Neuronal stem cell (in vitro differentiated cells): ENCODE measurements around the gene KMT2B.

Experiments used
- DNase-seq: peaks from one replicate; pipeline ENCODE4 v3.0.0-alpha.2; 2013; ENCODE audit warnings: low spot score
- H2AFZ ChIP-seq: one replicate; pipeline ENCODE4 v1.6.1; 2013; ENCODE audit warnings: mild to moderate bottlenecking, low read length, inconsistent platforms
- H2AK5ac ChIP-seq: 2 replicates; pipeline ENCODE4 v1.6.1; 2013; ENCODE audit warnings: low read depth, mild to moderate bottlenecking, inconsistent platforms, low read length, moderate library complexity, mixed read lengths
- H2BK120ac ChIP-seq: 2 replicates; pipeline ENCODE4 v1.6.1; 2013; ENCODE audit warnings: low read depth, mild to moderate bottlenecking, inconsistent platforms, low read length, moderate library complexity, mixed read lengths
- H2BK12ac ChIP-seq: one replicate; pipeline ENCODE4 v1.6.1; 2013; ENCODE audit warnings: low read length, inconsistent platforms
- H2BK15ac ChIP-seq: 2 replicates; pipeline ENCODE4 v1.6.1; 2013; ENCODE audit warnings: mild to moderate bottlenecking, low read length, inconsistent platforms, mixed read lengths
- H2BK5ac ChIP-seq: one replicate; pipeline ENCODE4 v1.6.1; 2013; ENCODE audit warnings: inconsistent platforms, mild to moderate bottlenecking, low read length, moderate library complexity
- H3K14ac ChIP-seq: one replicate; pipeline ENCODE4 v1.6.1; 2013; ENCODE audit warnings: low read length, inconsistent platforms
- H3K18ac ChIP-seq: 2 replicates; pipeline ENCODE4 v1.6.1; 2013; ENCODE audit warnings: low read length, inconsistent platforms
- H3K23ac ChIP-seq: 2 replicates; pipeline ENCODE4 v1.6.1; 2013; ENCODE audit warnings: low read depth, mild to moderate bottlenecking, mixed read lengths, low read length, inconsistent platforms; ENCODE audit not compliant: poor library complexity
- H3K27ac ChIP-seq: replicated peaks from 3 replicates; pipeline ENCODE4 v1.5.1; 2013; ENCODE audit warnings: low read length, inconsistent platforms
- H3K27me3 ChIP-seq, 3 experiments: 2 replicates each; pipeline ENCODE4 v1.6.1; 2013; ENCODE audit warnings: low read length in 3 of 3, mild to moderate bottlenecking in 2 of 3, inconsistent platforms in 1 of 3, low read depth in 1 of 3, mixed read lengths in 1 of 3, moderate library complexity in 1 of 3; ENCODE audit not compliant: control insufficient read depth in 3 of 3, insufficient read depth in 3 of 3
- H3K36me3 ChIP-seq, 2 donors: replicated peaks in 1 of 2; 2 replicates each; pipeline ENCODE4 v1.6.1; 2013; ENCODE audit warnings: low read length in 2 of 2; ENCODE audit not compliant: control insufficient read depth in 2 of 2, insufficient read depth in 2 of 2
- H3K4ac ChIP-seq: 2 replicates; pipeline ENCODE4 v1.6.1; 2013; ENCODE audit warnings: inconsistent platforms, mild to moderate bottlenecking, low read length, moderate library complexity
- H3K4me1 ChIP-seq, 2 donors: 1 replicate in 1 of 2; 2 replicates in 1 of 2; pipeline ENCODE4 v1.6.1; 2013; ENCODE audit warnings: low read length in 2 of 2, low read depth in 1 of 2; ENCODE audit not compliant: control insufficient read depth in 2 of 2, insufficient read depth in 1 of 2
- H3K4me2 ChIP-seq: one replicate; pipeline ENCODE4 v1.6.1; 2013; ENCODE audit warnings: mild to moderate bottlenecking, low read length, inconsistent platforms; ENCODE audit not compliant: insufficient read depth, poor library complexity, severe bottlenecking
- H3K4me3 ChIP-seq, 2 donors: 2 replicates each; pipeline ENCODE4 v1.5.1; 2013; ENCODE audit warnings: low read length in 2 of 2, mild to moderate bottlenecking in 2 of 2, inconsistent platforms in 1 of 2, moderate library complexity in 1 of 2
- H3K79me1 ChIP-seq: one replicate; pipeline ENCODE4 v1.6.1; 2013; ENCODE audit warnings: low read depth, mild to moderate bottlenecking, inconsistent platforms, low read length, moderate library complexity
- H3K9ac ChIP-seq: one replicate; pipeline ENCODE4 v1.6.1; 2013; ENCODE audit warnings: mild to moderate bottlenecking, low read depth, low read length, inconsistent platforms; ENCODE audit not compliant: poor library complexity
- H3K9me3 ChIP-seq, 2 donors: replicated peaks in 1 of 2; 2 replicates each; pipeline versions ENCODE3 to v1.6.1; 2013; ENCODE audit warnings: low read length in 2 of 2, mild to moderate bottlenecking in 2 of 2, inconsistent platforms in 1 of 2, low read depth in 1 of 2, mixed read lengths in 1 of 2, moderate library complexity in 1 of 2; ENCODE audit not compliant: control insufficient read depth in 2 of 2, insufficient read depth in 1 of 2
- H4K8ac ChIP-seq: one replicate; pipeline ENCODE4 v1.6.1; 2013; ENCODE audit warnings: low read depth, mild to moderate bottlenecking, inconsistent platforms, low read length, moderate library complexity
- H4K91ac ChIP-seq: one replicate; pipeline ENCODE4 v1.6.1; 2013; ENCODE audit warnings: low read length, low read depth, mild to moderate bottlenecking, inconsistent platforms; ENCODE audit not compliant: poor library complexity
- WGBS, 2 donors: extraction: QIAGEN DNeasy Blood & Tissue Kit; methylation state at CpG; one replicate each; pipeline ENCODE4 v1.1.7; 2013; ENCODE audit warnings: missing lambda C conversion rate in 2 of 2, mixed read lengths in 1 of 2; ENCODE audit not compliant: insufficient read length in 2 of 2, insufficient replicate concordance in 1 of 2; ENCODE audit errors: extremely low coverage in 2 of 2; 5-methylcytosine and 5-hydroxymethylcytosine counted together

Gene KMT2B

DNA sequence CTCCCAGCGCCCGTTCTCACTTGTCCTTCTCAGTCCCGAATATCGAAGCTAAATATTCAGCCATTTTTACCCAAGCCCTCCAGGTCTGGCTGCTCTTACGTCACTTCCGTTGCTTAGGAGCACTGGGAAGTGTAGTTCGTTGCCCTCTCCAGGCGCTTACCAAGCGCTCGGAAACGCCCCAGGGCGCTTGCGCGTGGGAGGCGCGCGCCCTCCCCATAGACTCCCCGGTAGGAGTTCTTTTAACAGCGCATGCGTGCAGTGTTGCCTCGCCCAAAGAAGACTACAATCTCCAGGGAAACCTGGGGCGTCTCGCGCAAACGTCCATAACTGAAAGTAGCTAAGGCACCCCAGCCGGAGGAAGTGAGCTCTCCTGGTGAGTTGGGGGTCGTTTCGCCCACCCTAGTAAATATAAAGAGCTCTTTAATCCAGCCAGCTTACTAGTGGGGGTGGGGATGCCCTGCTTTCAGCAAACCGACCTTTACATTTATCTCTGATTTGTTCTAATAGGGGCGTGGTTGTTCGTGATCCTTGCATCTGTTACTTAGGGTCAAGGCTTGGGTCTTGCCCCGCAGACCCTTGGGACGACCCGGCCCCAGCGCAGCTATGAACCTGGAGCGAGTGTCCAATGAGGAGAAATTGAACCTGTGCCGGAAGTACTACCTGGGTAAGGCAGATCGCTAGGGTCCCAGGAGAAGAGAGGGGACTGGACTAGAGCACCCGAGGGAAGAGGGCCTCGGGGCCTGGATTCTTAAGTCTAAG is 27.7 kb downstream of the KMT2B start, which contains the start of the genes PSENEN and U2AF1L4:
Gene PSENEN (plus strand): TSS at position 324 of the 759 bp plus-strand sequence. CDS start 280 bp downstream, at position 604.
Gene U2AF1L4 (minus strand): TSS at position 91 of the 759 bp plus-strand sequence. CDS start 27 bp downstream, at position 64.
- peak within 1 kb of the TSS; percentile 80 for H3K9ac ChIP-seq
- H3K4me1 ChIP-seq, result peaks cover 9 to 12% of the 10 kb centered on the region in 2 donors
- H3K4me2 ChIP-seq, result peak within 1 kb of the TSS; percentile 76
- peak within 1 kb of the TSS; percentile 74 to 86 for H3K4me3 ChIP-seq
- peak within 1 kb of the TSS; percentile 62 for H2BK5ac ChIP-seq
- DNase-seq, result peak; percentile 99
- H3K27ac ChIP-seq, result peak within 1 kb of the TSS; percentile 90
- H3K27me3 ChIP-seq, result no peaks in the 10 kb centered on the region
- no peaks in the 10 kb centered on the region for H3K9me3 ChIP-seq
- no peak within 1 kb of the TSS for H3K14ac ChIP-seq
- peak within 1 kb of the TSS; percentile 67 for H3K18ac ChIP-seq
- H4K8ac ChIP-seq, result no peak within 1 kb of the TSS
- H2BK12ac ChIP-seq, result no peak within 1 kb of the TSS
- no peak within 1 kb of the TSS for H3K23ac ChIP-seq
- peak within 1 kb of the TSS; percentile 70 for H2AK5ac ChIP-seq
- no peak within 1 kb of the TSS for H3K4ac ChIP-seq
- H2BK15ac ChIP-seq, result no peak within 1 kb of the TSS
- H3K79me1 ChIP-seq, result peaks cover 8% of the 10 kb centered on the region
- no peak within 1 kb of the TSS for H2BK120ac ChIP-seq
- peaks cover 6 to 8% of the 10 kb centered on the region in 2 donors for H3K36me3 ChIP-seq
- no CpG with 5 or more reads among the region's 40 CpGs for WGBS, 2 donors
- peak within 1 kb of the TSS; percentile 91 for H2AFZ ChIP-seq
- H4K91ac ChIP-seq, result no peak within 1 kb of the TSS

DNA sequence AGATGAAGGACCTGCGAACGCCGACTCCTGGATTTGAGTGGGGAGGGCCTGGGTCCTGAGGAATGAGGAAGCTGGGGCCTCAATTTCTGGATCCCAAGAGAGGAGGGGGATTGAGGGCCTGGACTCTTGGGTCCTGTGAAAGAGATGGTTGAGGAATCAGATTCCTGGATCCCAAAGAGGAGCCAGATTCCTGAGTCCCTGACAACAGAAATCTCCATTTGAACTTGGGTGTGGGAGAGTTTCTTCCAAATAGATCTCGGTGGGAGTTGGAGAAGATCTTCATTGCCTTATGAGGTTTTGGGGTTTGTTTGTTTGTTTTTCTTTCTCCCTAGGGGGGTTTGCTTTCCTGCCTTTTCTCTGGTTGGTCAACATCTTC is 28.3 kb downstream of the KMT2B start:
- H4K91ac ChIP-seq, result no peak overlapping the region
- no peak overlapping the region for H3K27ac ChIP-seq
- peaks cover 6 to 8% of the 10 kb centered on the region in 2 donors for H3K36me3 ChIP-seq
- H4K8ac ChIP-seq, result no peak overlapping the region
- WGBS, 2 donors, result no CpG with 5 or more reads among the region's 4 CpGs
- H3K79me1 ChIP-seq, result peaks cover 8% of the 10 kb centered on the region
- H2BK15ac ChIP-seq, result no peak overlapping the region
- H2AK5ac ChIP-seq, result no peak overlapping the region
- H3K9me3 ChIP-seq, result no peaks in the 10 kb centered on the region
- no peak overlapping the region for H3K18ac ChIP-seq
- H2AFZ ChIP-seq, result peak overlapping the region; percentile 85
- no peak overlapping the region for H3K9ac ChIP-seq
- H2BK12ac ChIP-seq, result no peak overlapping the region
- peaks cover 9 to 12% of the 10 kb centered on the region in 2 donors for H3K4me1 ChIP-seq
- no peak for DNase-seq
- H3K27me3 ChIP-seq, result no peaks in the 10 kb centered on the region
- H2BK120ac ChIP-seq, result no peak overlapping the region
- no peak overlapping the region for H3K23ac ChIP-seq
- H3K4ac ChIP-seq, result no peak overlapping the region
- H3K14ac ChIP-seq, result no peak overlapping the region
- peak overlapping the region; percentile 74 to 85 for H3K4me3 ChIP-seq
- peak overlapping the region; percentile 66 for H3K4me2 ChIP-seq
- H2BK5ac ChIP-seq, result no peak overlapping the region

DNA sequence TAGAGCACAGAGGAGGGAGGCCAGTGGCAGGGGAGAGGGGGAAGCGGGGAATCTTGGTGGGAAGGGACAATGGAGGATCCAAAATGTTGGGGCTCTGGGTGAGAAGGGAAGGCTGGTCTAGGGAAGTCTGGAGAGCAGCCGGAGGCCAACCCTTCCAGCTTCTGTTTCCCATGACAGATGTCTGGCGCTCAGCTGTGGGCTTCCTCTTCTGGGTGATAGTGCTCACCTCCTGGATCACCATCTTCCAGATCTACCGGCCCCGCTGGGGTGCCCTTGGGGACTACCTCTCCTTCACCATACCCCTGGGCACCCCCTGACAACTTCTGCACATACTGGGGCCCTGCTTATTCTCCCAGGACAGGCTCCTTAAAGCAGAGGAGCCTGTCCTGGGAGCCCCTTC is 28.7 kb downstream of the KMT2B start:
- Histone ChIP-seq H3K4ac (no peak overlapping the region), H2BK120ac (no peak overlapping the region), H4K8ac (no peak overlapping the region), H4K91ac (no peak overlapping the region), H2BK12ac (no peak overlapping the region), H3K4me2 (no peak overlapping the region), H3K18ac (no peak overlapping the region), H3K14ac (no peak overlapping the region), H3K79me1 (peaks cover 8% of the 10 kb centered on the region), H3K4me1 (peaks cover 9 to 12% of the 10 kb centered on the region in 2 donors), H3K27me3 (no peaks in the 10 kb centered on the region), H3K9ac (no peak overlapping the region), H3K36me3 (peaks cover 6 to 8% of the 10 kb centered on the region in 2 donors), H3K4me3 (peak overlapping the region in 1 of 2 donors; percentile 74), H2AK5ac (no peak overlapping the region), H2BK5ac (no peak overlapping the region), H3K9me3 (no peaks in the 10 kb centered on the region), H2AFZ (no peak overlapping the region), H3K27ac (no peak overlapping the region), H3K23ac (no peak overlapping the region), H2BK15ac (no peak overlapping the region)
- WGBS, 2 donors, result no CpG with 5 or more reads among the region's 5 CpGs
- DNase-seq, result no peak
